Measurements from ENCODE around the gene BST1. TPM values are rescaled to one million over a fixed set of nuclear protein-coding genes. Genes with fewer than 3 reads are reported as not detected.

The BST1 gene
- total and polyA plus RNA-seq, 2 of the 8 experiments (the other 6 are each of a cell fraction or from before 2014, with no cell fraction given) = 0.52 to 0.54 TPM

GRCh38 chr4:15736514-15737050, 33.7 kb downstream of the BST1 start:
- Histone ChIP-seq H2BK120ac (replicated peaks; ENCODE audit: low read depth, low read length) (no peak overlapping the region), H4K20me1 (replicated peaks in 1 of 2; ENCODE audit: control insufficient read depth in 1 of 2, insufficient read depth in 2 of 2, low read length in 2 of 2) (no peaks in the 10 kb centered on the region), H3K14ac (ENCODE audit: insufficient read length) (no peak overlapping the region), H3K4ac (replicated peaks; ENCODE audit: insufficient read length, low read depth, low read length) (no peak overlapping the region), H4K5ac (ENCODE audit: insufficient read length, low read depth, low read length) (no peak overlapping the region), H2BK15ac (ENCODE audit: low read length) (no peak overlapping the region), H3K23me2 (ENCODE audit: low read depth, low read length) (no peaks in the 10 kb centered on the region; the same call in 1 of the 2 replicates), H2AK5ac (ENCODE audit: low read depth, low read length) (no peak overlapping the region), H3K56ac (replicated peaks; ENCODE audit: insufficient read length, low read depth, low read length) (no peak overlapping the region), H2AFZ (ENCODE audit: low read length) (no peak overlapping the region), H3K27ac (ENCODE audit: low read depth, low read length) (no peak overlapping the region), H3K36me3 (ENCODE audit: control insufficient read depth in 2 of 4, insufficient read depth in 4 of 4, low read length in 3 of 4) (no peaks in the 10 kb centered on the region), H3K27me3 (replicated peaks in 1 of 4; ENCODE audit: control insufficient read depth in 3 of 4, extremely low read depth in 1 of 4, insufficient read depth in 3 of 4, low read length in 3 of 4) (no peaks in the 10 kb centered on the region), H2BK5ac (ENCODE audit: low read depth, low read length) (no peak overlapping the region), H3K9ac (replicated peaks in 1 of 4; ENCODE audit: extremely low read depth in 1 of 4, low read depth in 3 of 4, low read length in 3 of 4) (no peak overlapping the region), H2BK12ac (ENCODE audit: low read depth, low read length) (no peak overlapping the region), H2BK20ac (ENCODE audit: low read length) (no peak overlapping the region), H3K79me2 (ENCODE audit: control insufficient read depth in 1 of 2, insufficient read depth in 2 of 2, low read length in 2 of 2) (no peaks in the 10 kb centered on the region), H3K4me3 (ENCODE audit: extremely low read depth in 1 of 4, insufficient read depth in 2 of 4, low read depth in 3 of 4, low read length in 4 of 4) (no peak overlapping the region), H3K9me3 (ENCODE audit: insufficient read depth in 2 of 2, low read depth in 1 of 2, low read length in 1 of 2) (no peaks in the 10 kb centered on the region), H3K18ac (ENCODE audit: extremely low read depth, low read length) (no peak overlapping the region), H3K4me1 (replicated peaks in 1 of 4; ENCODE audit: control insufficient read depth in 3 of 4, insufficient read depth in 4 of 4, low read length in 3 of 4) (no peaks in the 10 kb centered on the region), H3K79me1 (ENCODE audit: low read depth, low read length) (no peaks in the 10 kb centered on the region), H4K91ac (replicated peaks; ENCODE audit: insufficient read length, low read length) (no peak overlapping the region), H3K4me2 (ENCODE audit: insufficient read depth in 1 of 2, low read depth in 2 of 2, low read length in 2 of 2) (no peak overlapping the region), H4K8ac (ENCODE audit: extremely low read depth, insufficient read depth, low read length) (no peak overlapping the region), H3K23ac (ENCODE audit: insufficient read length) (no peak overlapping the region)
- TF ChIP-seq GTF2F1 (IDR thresholded peaks at IDR 0.05; ENCODE audit: borderline replicate concordance, low read depth, low read length) = no peak
- POLR2A ChIA-PET (ENCODE audit: partially characterized antibody) = no interaction called here
- 87% methylated on average over 4 of the region's 4 CpGs; no CpG with 5 or more reads in 1 of the 2 experiments for WGBS, 2 experiments (ENCODE audit: extremely low coverage in 1 of 2, insufficient coverage in 1 of 2, insufficient read length in 1 of 2, insufficient replicate concordance in 2 of 2, low coverage in 1 of 2, low lambda C conversion rate in 2 of 2, missing lambda C conversion rate in 1 of 2)
- FAIRE-seq (no peak), DNase-seq (ENCODE audit: low read depth in 1 of 2, low spot score in 2 of 2) (no peak)
- CTCF ChIA-PET (ENCODE audit: partially characterized antibody) = interaction anchor here (0.6 to 2.3 kb wide), 11 partner anchors 11 to 673 kb away, joined by 3 to 9 read pairs (median 4); no protein-coding TSS in a partner anchor
